H9 (cell line): ENCODE measurements around the gene RNF213. TPM values are rescaled to one million over a fixed set of nuclear protein-coding genes. Genes with fewer than 3 reads are reported as not detected.

Experiments
- DNase-seq: peaks from one replicate; pipeline ENCODE4 v3.0.0-alpha.2; 2017
- H2AFZ ChIP-seq: one replicate; pipeline ENCODE4 v1.6.1; 2013; ENCODE audit warnings: mild to moderate bottlenecking, low read length, control low read depth, moderate library complexity
- H2AK5ac ChIP-seq: 2 replicates; pipeline ENCODE4 v1.6.1; 2013; ENCODE audit warnings: low read length, control low read depth, mixed read lengths; ENCODE audit not compliant: insufficient read length
- H2BK120ac ChIP-seq: one replicate; pipeline ENCODE4 v1.6.1; 2013; ENCODE audit warnings: low read depth, mild to moderate bottlenecking, low read length, control low read depth, inconsistent platforms; ENCODE audit not compliant: poor library complexity, severe bottlenecking
- H2BK12ac ChIP-seq: 2 replicates; pipeline ENCODE4 v1.6.1; 2013; ENCODE audit warnings: low read length, control low read depth, mixed read lengths, low read depth; ENCODE audit not compliant: insufficient read length
- H2BK15ac ChIP-seq: 2 replicates; pipeline ENCODE4 v1.6.1; 2013; ENCODE audit warnings: low read depth, low read length, control low read depth
- H2BK20ac ChIP-seq: one replicate; pipeline ENCODE4 v1.6.1; 2013; ENCODE audit warnings: low read depth, mild to moderate bottlenecking, low read length, control low read depth, inconsistent platforms; ENCODE audit not compliant: poor library complexity, severe bottlenecking
- H2BK5ac ChIP-seq: 2 replicates; pipeline ENCODE4 v1.6.1; 2013; ENCODE audit warnings: low read length, control low read depth, mixed read lengths; ENCODE audit not compliant: insufficient read length
- H3K14ac ChIP-seq: 2 replicates; pipeline ENCODE4 v1.6.1; 2013; ENCODE audit warnings: low read length, control low read depth; ENCODE audit not compliant: insufficient read depth
- H3K18ac ChIP-seq: 2 replicates; pipeline ENCODE4 v1.6.1; 2013; ENCODE audit warnings: low read depth, mild to moderate bottlenecking, mixed read lengths, low read length, control low read depth; ENCODE audit not compliant: insufficient read length
- H3K23ac ChIP-seq: 2 replicates; pipeline ENCODE4 v1.6.1; 2013; ENCODE audit warnings: low read length, control low read depth, mixed read lengths, low read depth; ENCODE audit not compliant: insufficient read length
- H3K23me2 ChIP-seq: 2 replicates; pipeline ENCODE4 v1.6.1; 2013; ENCODE audit warnings: low read depth, mild to moderate bottlenecking, mixed read lengths, low read length, control low read depth; ENCODE audit not compliant: insufficient read length, poor library complexity, severe bottlenecking
- H3K27ac ChIP-seq: 2 replicates; pipeline ENCODE4 v1.5.1; 2013; ENCODE audit warnings: low read length, control low read depth, mixed read lengths, low read depth; ENCODE audit not compliant: insufficient read length
- H3K27me3 ChIP-seq: 2 replicates; pipeline ENCODE4 v1.6.1; 2013; ENCODE audit warnings: low read length, control low read depth, inconsistent platforms; ENCODE audit not compliant: insufficient read depth
- H3K4ac ChIP-seq: 2 replicates; pipeline ENCODE4 v1.6.1; 2013; ENCODE audit warnings: low read depth, mild to moderate bottlenecking, control low read depth, inconsistent platforms, low read length, moderate library complexity
- H3K4me1 ChIP-seq: 2 replicates; pipeline ENCODE4 v1.6.1; 2013; ENCODE audit warnings: low read length, control low read depth, inconsistent platforms; ENCODE audit not compliant: insufficient read depth
- H3K4me2 ChIP-seq: 2 replicates; pipeline ENCODE4 v1.6.1; 2013; ENCODE audit warnings: low read length, control low read depth, mixed read lengths; ENCODE audit not compliant: insufficient read length, insufficient read depth
- H3K56ac ChIP-seq: 2 replicates; pipeline ENCODE4 v1.6.1; 2013; ENCODE audit warnings: low read depth, mild to moderate bottlenecking, mixed read lengths, low read length, control low read depth; ENCODE audit not compliant: insufficient read length
- H3K79me1 ChIP-seq: 2 replicates; pipeline ENCODE4 v1.6.1; 2013; ENCODE audit warnings: low read depth, mild to moderate bottlenecking, moderate library complexity, low read length, control low read depth, inconsistent platforms; ENCODE audit not compliant: insufficient read depth, poor library complexity, severe bottlenecking
- H3K79me2 ChIP-seq: 2 replicates; pipeline ENCODE4 v1.6.1; 2013; ENCODE audit warnings: low read length, control low read depth, inconsistent platforms; ENCODE audit not compliant: insufficient read depth
- H3K9ac ChIP-seq: 2 replicates; pipeline ENCODE4 v1.6.1; 2013; ENCODE audit warnings: low read length, control low read depth, mixed read lengths; ENCODE audit not compliant: insufficient read length; ENCODE audit errors: extremely low read depth
- H3K9me3 ChIP-seq: one replicate; pipeline ENCODE4 v1.6.1; 2013; ENCODE audit warnings: low read depth, low read length, inconsistent platforms; ENCODE audit not compliant: control insufficient read depth
- H3T11ph ChIP-seq: one replicate; pipeline ENCODE4 v1.6.1; 2013; ENCODE audit warnings: mild to moderate bottlenecking, low read length, control low read depth, inconsistent platforms
- H4K20me1 ChIP-seq: one replicate; pipeline ENCODE4 v1.6.1; 2013; ENCODE audit not compliant: control insufficient read depth, insufficient read length, insufficient read depth
- H4K5ac ChIP-seq: 2 replicates; pipeline ENCODE4 v1.6.1; 2013; ENCODE audit warnings: low read depth, mild to moderate bottlenecking, mixed read lengths, low read length, control low read depth; ENCODE audit not compliant: insufficient read length
- H4K8ac ChIP-seq: replicated peaks from 2 replicates; pipeline ENCODE4 v1.6.1; 2013; ENCODE audit warnings: low read length, control low read depth, mixed read lengths, low read depth; ENCODE audit not compliant: insufficient read length
- H4K91ac ChIP-seq: 2 replicates; pipeline ENCODE4 v1.6.1; 2013; ENCODE audit warnings: low read depth, mild to moderate bottlenecking, moderate library complexity, mixed read lengths, low read length, control low read depth; ENCODE audit not compliant: insufficient read length
- H3K27ac Mint-ChIP-seq, 3 experiments: 2 replicates in 2 of 3; 3 replicates in 1 of 3; pipeline ENCODE4 v1.8.0; 2020 to 2021; ENCODE audit warnings: mixed read lengths in 3 of 3, mild to moderate bottlenecking in 1 of 3, moderate library complexity in 1 of 3
- H3K27me3 Mint-ChIP-seq: 2 replicates; pipeline ENCODE4 v1.8.0; 2021; ENCODE audit warnings: low read depth, mild to moderate bottlenecking, moderate library complexity, mixed read lengths
- H3K36me3 Mint-ChIP-seq, 3 experiments: 2 replicates in 2 of 3; 3 replicates in 1 of 3; pipeline ENCODE4 v1.8.0; 2020 to 2021; ENCODE audit warnings: low read depth in 3 of 3, mixed read lengths in 3 of 3; ENCODE audit not compliant: insufficient read depth in 1 of 3
- H3K4me1 Mint-ChIP-seq, 2 experiments: 2 replicates each; pipeline ENCODE4 v1.8.0; 2020; ENCODE audit warnings: mixed read lengths in 2 of 2
- H3K4me3 Mint-ChIP-seq, 2 experiments: 2 replicates in 1 of 2; 3 replicates in 1 of 2; pipeline ENCODE4 v1.8.0; 2020 to 2021; ENCODE audit warnings: mild to moderate bottlenecking in 2 of 2, mixed read lengths in 2 of 2, moderate library complexity in 1 of 2
- H3K9me3 Mint-ChIP-seq, 2 experiments: 2 replicates in 1 of 2; 3 replicates in 1 of 2; pipeline ENCODE4 v1.8.0; 2020; ENCODE audit warnings: mild to moderate bottlenecking in 2 of 2, mixed read lengths in 2 of 2, moderate library complexity in 1 of 2
- CTCF ChIP-seq: fragments of 200-600 bp; sonication (generic); conservative IDR thresholded peaks from 3 replicates; pipeline ENCODE4 v1.8.0; 2021; ENCODE audit warnings: antibody characterized with exemption, mild to moderate bottlenecking
- WGBS: extraction: QIAGEN DNeasy Blood & Tissue Kit; methylation state at CpG from one replicate; pipeline ENCODE4 v1.1.7; 2013; ENCODE audit warnings: missing lambda C conversion rate, low lambda C conversion rate, mixed read lengths; ENCODE audit not compliant: insufficient read length; ENCODE audit errors: extremely low coverage; 5-methylcytosine and 5-hydroxymethylcytosine counted together
- total RNA-seq: library from RNA; stranded (reverse); gene quantifications from 2 replicates; pipeline ENCODE4 v1.2.1, GENCODE V29; 2021

RNF213 gene
- total RNA-seq, 1 experiment from 2014 or later = 34.3 TPM

DNA sequence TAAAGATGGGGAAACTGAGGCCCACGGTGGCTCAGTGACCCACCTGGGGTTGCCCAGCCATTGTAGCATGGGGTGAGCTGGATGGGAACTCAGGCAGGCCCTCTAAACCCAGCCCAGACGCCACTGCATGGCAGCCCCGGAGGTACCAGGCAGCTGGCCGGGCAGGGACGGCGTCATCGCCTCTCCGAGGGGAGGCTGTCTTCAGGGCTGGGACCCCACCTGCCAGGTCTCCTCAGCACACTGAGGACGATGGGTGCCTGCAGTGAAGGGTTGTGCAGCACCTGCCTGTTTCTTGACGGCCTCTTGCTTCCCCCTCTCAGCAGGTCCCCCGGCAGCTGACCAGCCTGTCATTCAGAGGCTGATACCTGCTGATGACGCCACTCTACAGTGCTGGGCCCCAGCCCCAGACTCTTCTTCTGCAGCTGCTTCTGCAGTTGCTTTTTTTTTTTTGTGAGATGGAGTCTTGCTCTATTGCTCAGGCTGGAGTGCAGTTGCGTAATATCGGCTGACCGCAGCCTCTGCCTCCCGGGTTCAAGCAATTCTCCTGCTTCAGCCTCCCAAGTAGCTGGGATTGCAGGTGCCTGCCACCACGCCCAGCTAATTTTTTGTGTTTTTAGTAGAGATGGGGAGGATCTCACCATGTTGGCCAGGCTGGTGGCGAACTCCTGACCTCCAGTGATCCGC is 24.7 kb downstream of the RNF213 start:
- peaks cover 7 to 16% of the 10 kb centered on the region in 2 experiments for H3K4me1 Mint-ChIP-seq
- Histone ChIP-seq H3K4ac (no peak overlapping the region), H2BK20ac (no peak overlapping the region), H4K20me1 (peaks cover 3% of the 10 kb centered on the region), H3K9ac (no peak overlapping the region), H3K79me1 (no peaks in the 10 kb centered on the region), H2BK5ac (no peak overlapping the region), H3T11ph (no peak overlapping the region), H3K18ac (no peak overlapping the region), H2BK120ac (no peak overlapping the region), H3K56ac (no peak overlapping the region), H2AFZ (no peak overlapping the region), H3K27ac (no peak overlapping the region), H2BK15ac (no peak overlapping the region), H4K8ac (no peak overlapping the region), H3K9me3 (no peaks in the 10 kb centered on the region), H3K14ac (no peak overlapping the region), H3K27me3 (no peaks in the 10 kb centered on the region), H4K91ac (no peak overlapping the region), H3K4me1 (no peaks in the 10 kb centered on the region), H4K5ac (no peak overlapping the region), H3K23ac (no peak overlapping the region), H3K79me2 (no peaks in the 10 kb centered on the region), H2AK5ac (no peak overlapping the region), H2BK12ac (no peak overlapping the region), H3K23me2 (no peaks in the 10 kb centered on the region), H3K4me2 (no peak overlapping the region)
- TF ChIP-seq CTCF = no peak
- no peak for DNase-seq
- WGBS = no CpG with 5 or more reads among the region's 19 CpGs
- H3K27ac Mint-ChIP-seq = peak overlapping the region in 1 of 3 experiments; percentile 85; a peak in 1 of 7 replicates
- no peak overlapping the region for H3K4me3 Mint-ChIP-seq
- no peaks in the 10 kb centered on the region for H3K9me3 Mint-ChIP-seq
- H3K36me3 Mint-ChIP-seq = peaks cover 13 to 25% (median 25%) of the 10 kb centered on the region in 3 experiments
- H3K27me3 Mint-ChIP-seq = no peaks in the 10 kb centered on the region; the same call in 1 of the 2 replicates
